DOHH2 (cell line): ENCODE results near the gene SLC5A10.
A peak's percentile ranks its signal among the peaks of the same experiment; 100 is the strongest.
"Not testable (repeated sequence)": the region's sequence is repeated elsewhere in the genome, so short reads cannot be mapped to it uniquely, and the experiment has no call there.

Source experiments
- H3F3A ChIP-seq: fragments of 200-600 bp; sonication (generic), shearing (Covaris generic); 2 replicates; pipeline ENCODE4 v1.6.0; 2016; ENCODE audit warnings: antibody characterized with exemption, mild to moderate bottlenecking; ENCODE audit not compliant: control insufficient read depth, insufficient read depth
- H3K27ac ChIP-seq: fragments of 200-600 bp; sonication (generic); 2 replicates; pipeline ENCODE4 v1.5.1; 2014; ENCODE audit warnings: low read depth, mild to moderate bottlenecking, low read length, moderate library complexity
- H3K27me3 ChIP-seq: fragments of 200-600 bp; sonication (generic); 2 replicates; pipeline ENCODE4 v1.6.1; 2014; ENCODE audit warnings: mild to moderate bottlenecking, low read length, mixed read lengths; ENCODE audit not compliant: control insufficient read depth
- H3K36me3 ChIP-seq: fragments of 200-600 bp; sonication (generic); 2 replicates; pipeline ENCODE4 v1.6.1; 2014; ENCODE audit warnings: mild to moderate bottlenecking, low read length, moderate library complexity, mixed read lengths; ENCODE audit not compliant: control insufficient read depth
- H3K4me1 ChIP-seq: fragments of 200-600 bp; sonication (generic); 2 replicates; pipeline ENCODE4 v1.6.1; 2014; ENCODE audit warnings: mild to moderate bottlenecking, low read length, mixed read lengths; ENCODE audit not compliant: control insufficient read depth
- H3K4me2 ChIP-seq: fragments of 200-600 bp; sonication (generic); 2 replicates; pipeline ENCODE4 v1.6.0; 2014; ENCODE audit warnings: mild to moderate bottlenecking, low read length, moderate library complexity
- H3K4me3 ChIP-seq: fragments of 200-600 bp; sonication (generic); 2 replicates; pipeline ENCODE4 v1.5.1; 2014; ENCODE audit warnings: mild to moderate bottlenecking, low read length, mixed read lengths
- H3K79me2 ChIP-seq: fragments of 200-600 bp; sonication (generic); 2 replicates; pipeline ENCODE4 v1.6.1; 2014; ENCODE audit warnings: mild to moderate bottlenecking, low read length, mixed read lengths; ENCODE audit not compliant: control insufficient read depth
- H3K9me2 ChIP-seq: fragments of 200-600 bp; sonication (generic); replicated peaks from 2 replicates; pipeline ENCODE4 v1.6.1; 2014; ENCODE audit warnings: mild to moderate bottlenecking, low read length, mixed read lengths; ENCODE audit not compliant: control insufficient read depth
- H3K9me3 ChIP-seq: fragments of 200-600 bp; sonication (generic); 2 replicates; pipeline ENCODE4 v1.6.1; 2014; ENCODE audit warnings: antibody characterized with exemption, low read length, mixed read lengths; ENCODE audit not compliant: control insufficient read depth, insufficient read depth
- H4K20me1 ChIP-seq: fragments of 200-600 bp; sonication (generic); 2 replicates; pipeline ENCODE4 v1.6.0; 2014; ENCODE audit warnings: low read depth, mild to moderate bottlenecking, antibody characterized with exemption, low read length, moderate library complexity; ENCODE audit not compliant: control insufficient read depth, insufficient read depth
- EZH2phosphoT487 ChIP-seq: fragments of 200-600 bp; sonication (generic); IDR thresholded peaks from 2 replicates; pipeline ENCODE4 v1.6.1; 2017; ENCODE audit warnings: borderline replicate concordance, mild to moderate bottlenecking, antibody characterized with exemption, low read length, moderate library complexity, mixed read lengths
- TF ChIP-seq, protein P1 (sequence below): fragments of 200-600 bp; sonication (generic); IDR thresholded peaks from one replicate; pipeline ENCODE4 v1.5.1; 2014; ENCODE audit warnings: antibody characterized with exemption, mild to moderate bottlenecking, low read depth, low read length; ENCODE audit not compliant: poor library complexity, severe bottlenecking

Gene SLC5A10

GRCh38 chr17:19019041-19019941, 67.3 kb downstream of the SLC5A10 start:
- no peaks in the 10 kb centered on the region for H3K9me3 ChIP-seq
- peaks cover 5% of the 10 kb centered on the region; the same call in 1 of the 2 replicates for H4K20me1 ChIP-seq
- no peaks in the 10 kb centered on the region for H3K9me2 ChIP-seq
- peak overlapping the region; percentile 20; the same call in 1 of the 2 replicates for H3K4me2 ChIP-seq
- TF ChIP-seq, protein P1, sequence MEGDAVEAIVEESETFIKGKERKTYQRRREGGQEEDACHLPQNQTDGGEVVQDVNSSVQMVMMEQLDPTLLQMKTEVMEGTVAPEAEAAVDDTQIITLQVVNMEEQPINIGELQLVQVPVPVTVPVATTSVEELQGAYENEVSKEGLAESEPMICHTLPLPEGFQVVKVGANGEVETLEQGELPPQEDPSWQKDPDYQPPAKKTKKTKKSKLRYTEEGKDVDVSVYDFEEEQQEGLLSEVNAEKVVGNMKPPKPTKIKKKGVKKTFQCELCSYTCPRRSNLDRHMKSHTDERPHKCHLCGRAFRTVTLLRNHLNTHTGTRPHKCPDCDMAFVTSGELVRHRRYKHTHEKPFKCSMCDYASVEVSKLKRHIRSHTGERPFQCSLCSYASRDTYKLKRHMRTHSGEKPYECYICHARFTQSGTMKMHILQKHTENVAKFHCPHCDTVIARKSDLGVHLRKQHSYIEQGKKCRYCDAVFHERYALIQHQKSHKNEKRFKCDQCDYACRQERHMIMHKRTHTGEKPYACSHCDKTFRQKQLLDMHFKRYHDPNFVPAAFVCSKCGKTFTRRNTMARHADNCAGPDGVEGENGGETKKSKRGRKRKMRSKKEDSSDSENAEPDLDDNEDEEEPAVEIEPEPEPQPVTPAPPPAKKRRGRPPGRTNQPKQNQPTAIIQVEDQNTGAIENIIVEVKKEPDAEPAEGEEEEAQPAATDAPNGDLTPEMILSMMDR, result no peak
- no peak for TF ChIP-seq EZH2phosphoT487
- no peak overlapping the region for H3K4me3 ChIP-seq
- H3K79me2 ChIP-seq, result no peaks in the 10 kb centered on the region
- peaks cover 37% of the 10 kb centered on the region for H3K36me3 ChIP-seq
- no peak overlapping the region for H3K27ac ChIP-seq
- peaks cover 18% of the 10 kb centered on the region for H3K4me1 ChIP-seq
- H3F3A ChIP-seq, result peaks cover 15% of the 10 kb centered on the region; the same call in 1 of the 2 replicates
- peaks cover 3% of the 10 kb centered on the region; the same call in 1 of the 2 replicates for H3K27me3 ChIP-seq

- Histone ChIP-seq H3K79me2 (no peaks in the 10 kb centered on the region), H3K9me3 (no peaks in the 10 kb centered on the region), H3K4me3 (no peak overlapping the region), H3K4me2 (no peak overlapping the region), H3F3A (peaks cover 18% of the 10 kb centered on the region), H4K20me1 (peaks cover 5% of the 10 kb centered on the region; the same call in 1 of the 2 replicates), H3K27me3 (peaks cover 3% of the 10 kb centered on the region; the same call in 1 of the 2 replicates), H3K4me1 (peaks cover 18% of the 10 kb centered on the region), H3K27ac (no peak overlapping the region), H3K36me3 (peaks cover 44% of the 10 kb centered on the region), H3K9me2 (no peaks in the 10 kb centered on the region)
- no peak for TF ChIP-seq EZH2phosphoT487
- TF ChIP-seq, protein P1, result no peak
Observed at GRCh38 chr17:19020016-19020415, 68.1 kb downstream of the SLC5A10 start.

- H3K79me2 ChIP-seq, H4K20me1 ChIP-seq, H3K4me3 ChIP-seq, H3K9me2 ChIP-seq, H3K4me2 ChIP-seq, H3K27me3 ChIP-seq, H3K9me3 ChIP-seq, H3K27ac ChIP-seq: not testable (repeated sequence)
- H3K4me1 ChIP-seq, result peaks cover 18% of the 10 kb centered on the region
- peaks cover 44% of the 10 kb centered on the region for H3K36me3 ChIP-seq
- peaks cover 18% of the 10 kb centered on the region for H3F3A ChIP-seq
Observed at GRCh38 chr17:19021011-19021621, 69.2 kb downstream of the SLC5A10 start.

GRCh38 chr17:19021622-19022083, 69.7 kb downstream of the SLC5A10 start:
- Histone ChIP-seq H3K4me3 (no peak overlapping the region), H4K20me1 (peaks cover 5% of the 10 kb centered on the region; the same call in 1 of the 2 replicates), H3K9me3 (no peaks in the 10 kb centered on the region), H3K27me3 (no peaks in the 10 kb centered on the region; the same call in 1 of the 2 replicates), H3K27ac (no peak overlapping the region), H3K4me2 (no peak overlapping the region), H3F3A (peaks cover 18% of the 10 kb centered on the region), H3K79me2 (no peaks in the 10 kb centered on the region), H3K9me2 (no peaks in the 10 kb centered on the region), H3K4me1 (peaks cover 18% of the 10 kb centered on the region), H3K36me3 (peaks cover 44% of the 10 kb centered on the region)
- no peak for TF ChIP-seq EZH2phosphoT487
- TF ChIP-seq, protein P1, result no peak
